Stimulated activated CD4-positive, alpha-beta T cell treated with anti-CD3 and anti-CD28 coated beads, Interleukin-2, amount 100 ng/mL, for 4 hours (primary cell): ENCODE measurements around the gene CFP.
"Not testable (repeated sequence)": the region's sequence is repeated elsewhere in the genome, so short reads cannot be mapped to it uniquely, and the experiment has no call there.

ENCODE experiments used
- DNase-seq: peaks from one replicate; pipeline ENCODE4 v3.0.0-alpha.2; 2020; ENCODE audit warnings: low read depth

CFP gene

DNA sequence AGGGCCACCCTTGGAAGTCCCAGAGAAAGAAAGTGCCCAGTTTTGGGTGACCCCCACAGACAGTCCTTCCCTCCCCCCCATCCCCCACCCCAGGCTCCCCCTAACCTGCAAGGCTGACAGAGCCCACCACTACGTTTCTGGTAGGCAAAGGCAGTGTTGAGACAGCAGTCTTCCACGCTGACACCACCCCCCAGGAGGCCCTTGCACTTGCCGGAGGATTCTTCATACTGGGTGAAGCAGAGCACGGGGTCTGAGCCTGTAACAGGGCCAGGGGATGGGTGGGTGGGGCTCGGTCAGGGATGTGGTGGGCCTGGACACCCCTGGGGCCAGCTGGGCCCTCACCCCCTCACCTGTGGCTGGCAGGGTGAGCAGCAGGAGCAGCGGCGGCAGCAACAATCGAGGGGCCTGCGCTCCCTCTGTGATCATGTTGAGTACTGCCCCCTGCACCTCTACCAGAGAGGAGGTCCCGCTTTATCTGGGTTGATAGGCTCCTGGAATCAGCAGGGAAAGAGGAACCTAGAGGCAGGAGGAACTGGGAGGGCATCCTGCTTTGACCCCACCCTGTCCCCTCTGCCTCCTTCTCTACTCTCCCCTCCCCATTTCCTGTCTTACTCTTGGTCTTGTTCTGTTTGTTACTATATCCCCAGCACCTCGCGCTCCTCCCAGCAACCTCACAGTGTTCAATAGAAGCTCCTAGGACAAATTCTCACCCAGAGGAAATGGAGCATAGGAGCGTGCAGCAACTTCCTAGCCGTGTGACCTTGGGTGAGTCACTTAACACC, at the start of gene CFP:
Gene CFP, minus strand, starts transcription at position 512 of the 782 bp plus-strand sequence. Its CDS starts 86 bp downstream, at position 426.
- DNase-seq: no peak

DNA sequence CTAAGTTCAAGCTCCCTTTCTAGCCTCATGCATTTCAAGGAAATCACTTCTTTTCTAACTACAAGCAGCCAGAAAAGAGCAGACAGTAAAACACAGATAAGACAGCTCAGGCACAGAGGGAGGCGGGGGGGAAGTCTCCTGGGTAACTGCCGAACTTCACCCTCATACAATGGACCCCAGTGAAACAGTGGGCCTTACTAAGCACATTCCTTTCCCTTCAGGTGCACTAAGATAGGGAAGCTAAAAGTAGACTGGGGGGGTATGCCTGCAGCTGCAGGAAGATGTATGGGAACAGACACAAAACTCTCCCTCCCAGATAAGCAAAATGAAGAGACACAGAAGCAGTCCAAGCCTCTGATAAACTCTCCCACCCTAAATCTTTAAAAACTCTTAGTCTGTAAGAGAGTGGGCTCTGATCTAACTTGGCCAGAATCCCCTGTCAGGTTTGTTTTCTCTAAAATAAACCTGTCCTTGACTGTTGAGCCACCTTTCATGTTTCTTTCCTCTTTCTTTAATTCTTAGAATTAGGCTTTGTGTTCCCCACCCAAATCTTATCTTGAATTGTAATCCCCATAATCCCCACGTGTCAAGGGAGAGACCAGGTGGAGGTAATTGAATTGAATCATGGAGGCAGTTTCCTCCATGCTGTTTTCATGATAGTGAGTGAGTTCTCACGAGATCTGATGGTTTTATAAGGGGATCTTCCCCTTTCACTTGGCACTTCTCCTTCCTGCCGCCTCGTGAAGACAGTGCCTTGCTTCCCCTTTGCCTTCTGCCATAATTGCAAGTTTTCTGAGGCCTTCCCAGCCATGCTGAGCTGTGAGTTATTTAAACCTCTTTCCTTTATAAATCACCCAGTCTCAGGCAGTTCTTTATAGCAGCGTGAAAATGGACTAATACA, 46.5 kb upstream of the CFP start:
- DNase-seq: not testable (repeated sequence)

DNA sequence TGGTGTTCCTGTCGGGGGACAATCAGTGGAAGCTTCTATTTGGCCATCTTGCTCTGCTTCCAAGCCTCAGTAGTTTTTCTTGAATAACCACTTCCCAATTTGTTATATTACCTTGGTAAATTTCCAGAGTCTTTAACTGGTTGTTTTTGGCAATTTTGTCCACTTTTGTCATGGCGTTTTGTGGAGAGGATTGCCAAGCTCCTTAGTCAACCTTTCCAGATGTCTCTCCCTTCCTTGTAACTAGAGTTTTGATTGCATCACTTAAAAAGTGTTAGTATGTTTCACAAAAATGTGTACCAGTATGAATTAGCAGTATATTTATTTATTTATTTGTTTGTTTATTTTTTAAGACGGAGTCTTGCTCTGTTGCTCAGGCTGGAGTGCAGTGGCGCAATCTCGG, 45.0 kb upstream of the CFP start:
- no peak for DNase-seq

DNA sequence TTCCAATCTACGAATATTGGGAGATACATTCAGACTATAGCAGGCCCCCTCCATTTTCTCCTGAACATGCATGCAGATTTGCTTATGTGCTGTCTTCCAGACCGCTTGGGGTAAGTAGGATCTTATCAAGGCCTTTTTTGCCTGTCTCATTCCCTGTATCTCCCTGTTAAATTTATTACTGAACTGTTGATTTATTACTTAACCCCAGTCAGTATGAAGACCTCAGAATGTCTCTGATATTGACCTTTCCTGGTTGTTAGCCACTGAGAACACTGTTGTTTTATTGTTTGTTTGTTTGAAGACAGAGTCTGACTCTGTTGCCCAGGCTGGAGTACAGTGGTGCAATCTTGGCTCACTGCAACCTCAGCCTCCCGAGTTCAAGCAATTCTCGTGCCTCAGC, 36.1 kb upstream of the CFP start:
- DNase-seq: not testable (repeated sequence)

DNA sequence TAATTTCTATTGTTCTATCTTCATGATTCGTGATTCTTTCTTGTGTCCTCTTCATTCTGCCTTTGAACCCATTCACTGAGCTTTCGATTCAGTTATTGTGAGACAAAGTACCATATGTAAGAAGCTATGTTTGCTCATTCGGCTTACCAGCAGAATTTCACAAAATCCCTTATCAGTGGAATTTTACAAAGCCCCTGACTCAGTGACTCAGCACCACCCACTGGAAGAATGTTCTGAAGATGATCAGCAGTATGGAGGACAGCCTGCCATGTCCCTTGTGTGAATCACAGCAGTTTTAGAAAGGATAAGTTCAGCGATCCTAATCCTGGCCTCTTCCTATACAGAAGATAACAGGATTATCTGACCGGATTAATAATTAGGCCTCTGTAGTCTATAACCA, 35.0 kb upstream of the CFP start:
- no peak for DNase-seq

DNA sequence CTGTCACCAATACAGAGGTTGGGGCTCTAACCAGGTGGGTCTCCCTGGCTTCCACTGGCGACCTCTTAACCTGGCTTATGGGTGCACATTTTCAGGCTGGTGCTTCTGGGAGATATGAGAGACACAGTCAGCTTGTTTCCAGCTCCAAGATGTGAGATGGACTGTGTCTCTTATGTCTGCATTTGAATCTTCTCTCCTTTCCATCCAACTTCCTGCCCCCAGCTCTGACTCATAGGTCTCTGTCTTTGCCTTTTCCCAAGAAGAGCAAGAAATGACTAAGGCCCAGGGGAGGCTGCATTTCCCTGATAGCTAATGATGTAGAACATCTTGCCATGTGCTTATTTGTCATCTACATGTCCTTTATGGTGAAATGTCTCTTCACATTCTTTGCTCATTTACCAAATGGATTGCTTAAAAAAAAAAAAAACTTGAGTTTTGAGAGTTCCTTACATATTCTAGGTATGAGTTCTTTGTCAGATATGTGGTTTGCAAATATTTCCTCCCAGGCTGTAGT, 32.5 kb upstream of the CFP start:
- DNase-seq: peak; percentile 24

DNA sequence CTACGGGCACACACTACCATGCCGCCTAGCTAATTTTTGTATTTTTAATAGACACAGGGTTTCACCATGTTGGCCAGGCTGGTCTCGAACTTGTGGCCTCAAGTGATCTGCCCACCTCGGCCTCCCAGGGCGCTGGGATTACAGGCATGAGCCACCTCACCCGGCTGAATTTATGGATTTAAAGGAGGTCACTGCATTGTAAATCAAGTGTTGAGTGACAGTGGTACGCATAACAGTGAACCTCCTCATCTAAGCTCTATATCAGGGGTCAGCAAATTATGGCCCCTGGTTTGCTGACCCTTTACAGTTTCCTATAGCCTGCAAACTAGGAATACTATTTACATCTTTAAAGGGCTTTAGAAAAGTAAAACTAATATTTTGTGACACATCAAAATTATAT, 31.8 kb upstream of the CFP start:
- no peak for DNase-seq

DNA sequence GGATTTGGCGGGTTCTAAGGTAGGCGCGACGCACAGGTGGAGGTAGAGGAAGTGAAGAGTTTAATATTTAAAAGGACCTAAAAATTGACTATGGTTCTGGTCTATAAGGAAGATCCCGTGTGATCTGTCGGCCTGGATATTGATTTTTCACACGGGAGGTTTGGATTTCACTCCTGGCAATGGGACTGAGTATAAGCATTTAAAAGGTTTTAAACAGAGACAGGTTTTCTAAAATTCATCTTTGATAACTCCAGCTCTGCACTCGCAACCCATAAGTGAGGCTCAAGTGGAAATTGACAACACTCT, 29.6 kb upstream of the CFP start:
- no peak for DNase-seq

DNA sequence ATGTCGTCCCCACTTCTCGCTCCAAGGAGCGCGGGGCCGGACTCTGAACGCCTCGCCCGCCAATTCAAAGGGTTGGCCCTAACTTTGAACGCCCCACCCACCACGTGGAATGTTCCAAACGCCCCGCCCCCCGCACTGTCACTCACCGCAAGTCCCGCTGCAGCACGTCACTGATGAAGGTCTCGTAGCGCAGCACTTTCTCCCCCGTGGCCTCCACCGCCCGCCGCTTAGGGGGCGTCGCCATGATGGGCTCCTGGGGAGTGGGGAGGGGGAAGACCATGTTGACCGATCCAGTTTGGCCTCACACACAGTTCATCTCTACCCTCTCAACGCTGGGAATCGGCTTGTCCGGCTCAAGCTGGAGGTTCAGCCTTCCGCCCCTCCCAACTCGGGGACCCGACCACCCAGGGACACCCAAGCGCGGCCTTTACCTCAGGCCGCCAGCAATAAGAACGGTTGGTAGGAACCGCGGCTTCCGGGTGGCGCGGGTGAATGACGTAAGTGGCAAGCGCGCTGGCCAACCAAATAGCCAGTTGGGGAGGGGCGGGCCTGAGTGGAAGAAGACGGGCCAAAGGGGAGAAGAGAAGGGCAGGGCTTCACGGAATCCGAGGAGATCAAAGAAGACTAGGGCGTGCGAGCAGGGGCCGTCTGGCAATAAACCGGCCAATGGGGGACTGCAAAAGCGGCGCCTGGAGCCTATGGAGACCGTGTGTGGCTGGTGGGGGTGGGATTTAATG, 29.1 kb upstream of the CFP start, which contains the start of gene UXT:
Gene UXT, minus strand, starts transcription at position 497 of the 737 bp plus-strand sequence. Its CDS starts 253 bp downstream, at position 244.
- peak; percentile 84 for DNase-seq

DNA sequence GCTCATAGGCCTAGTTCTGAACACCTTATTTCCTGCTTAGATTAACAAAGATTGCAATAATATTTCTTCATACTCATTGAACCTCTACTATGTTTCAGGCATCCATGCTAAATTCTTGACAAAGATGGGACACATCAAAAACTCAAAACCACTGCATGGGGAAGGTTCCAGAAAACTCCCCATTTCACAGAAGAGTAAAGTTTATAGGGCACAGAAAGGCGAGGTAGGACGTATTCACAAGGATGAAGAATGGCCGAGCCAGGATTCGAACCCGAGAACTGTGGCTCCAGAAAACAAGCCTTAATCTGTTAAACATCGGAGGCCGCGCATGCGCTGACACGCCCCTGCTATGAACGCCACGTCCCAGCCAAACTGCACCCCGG, 28.6 kb upstream of the CFP start:
- DNase-seq: no peak

DNA sequence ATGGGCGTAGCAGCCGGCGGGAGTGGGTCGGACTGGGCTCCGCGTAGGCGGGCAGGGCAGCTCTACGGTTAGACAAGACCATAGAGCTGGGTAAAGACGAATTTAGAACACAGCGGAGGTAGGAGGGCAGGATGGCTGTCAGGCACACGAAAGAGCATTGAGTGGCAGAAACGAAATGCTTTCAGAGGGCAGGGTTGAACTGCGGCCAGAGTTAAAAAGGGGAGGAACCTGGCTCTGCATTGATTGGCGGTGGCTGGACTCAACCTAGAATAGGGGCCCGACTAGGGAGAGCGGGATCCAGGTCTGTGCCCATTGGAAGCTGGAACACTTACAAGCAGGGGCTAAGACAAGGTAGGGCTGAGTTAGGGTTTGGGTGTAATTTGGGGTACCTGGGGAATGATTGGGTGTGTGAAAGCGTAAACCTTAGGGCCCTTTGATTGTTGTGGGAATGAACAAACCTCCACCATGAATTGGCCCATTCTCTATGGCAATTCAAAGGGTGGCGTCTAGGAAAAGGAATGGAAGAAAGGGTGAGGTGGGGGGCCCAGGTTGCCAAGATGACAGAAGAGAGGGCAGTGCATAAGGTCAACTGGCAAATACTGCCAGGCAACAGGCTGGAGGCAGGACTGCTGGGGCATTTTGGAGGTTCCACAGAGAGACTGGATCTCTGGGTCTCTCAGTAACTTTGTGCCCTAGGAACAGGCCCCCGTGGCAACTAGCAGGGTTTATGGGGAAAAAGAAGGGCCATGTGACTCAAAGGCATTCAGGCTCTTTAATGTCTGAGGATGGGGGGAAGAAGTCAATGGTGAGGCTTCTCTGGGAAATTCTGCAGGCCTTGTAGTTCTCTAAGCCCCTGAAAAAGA, 21.5 kb upstream of the CFP start:
- no peak for DNase-seq

DNA sequence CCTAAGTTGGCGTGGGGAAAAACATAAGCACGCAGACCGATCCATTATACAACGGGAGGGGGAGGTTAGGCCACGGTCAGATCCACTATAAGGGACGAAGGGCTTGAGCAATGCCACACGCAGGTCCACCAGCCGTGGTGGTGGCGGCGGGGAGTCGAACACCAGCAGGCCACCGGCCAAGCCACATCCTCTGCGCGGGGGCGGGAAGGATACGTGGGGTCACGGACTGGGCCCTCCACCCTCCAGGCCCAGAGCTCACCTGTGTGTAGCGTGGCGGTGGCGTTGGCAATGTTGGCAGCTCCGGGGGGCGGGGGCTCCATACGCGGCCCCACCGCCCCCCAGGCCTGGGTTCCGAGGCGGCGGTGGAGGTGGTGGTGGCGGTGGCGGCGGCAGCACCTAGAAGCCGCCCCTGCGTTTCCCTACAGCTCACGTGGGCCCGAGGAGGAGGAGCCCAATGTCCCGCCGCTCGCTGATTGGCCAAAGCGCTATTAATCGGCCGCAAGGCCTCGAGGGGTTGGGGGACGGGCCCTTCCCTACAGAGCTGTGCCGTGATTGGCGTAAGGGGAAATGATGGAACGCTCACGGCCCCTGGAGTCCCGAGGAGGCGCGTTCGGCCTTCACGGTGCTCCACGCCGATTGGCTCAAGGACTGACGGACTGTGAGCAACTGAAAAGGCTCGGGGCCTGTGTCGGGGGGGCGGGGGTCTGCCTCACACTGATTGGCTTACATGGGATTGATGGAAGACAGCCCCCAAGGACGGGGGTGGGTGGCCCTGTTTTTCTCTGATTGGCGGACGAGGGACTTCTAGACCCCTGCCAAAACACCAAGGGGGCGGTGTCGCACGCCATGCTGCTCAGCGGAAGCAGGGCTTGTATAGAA, 20.7 kb upstream of the CFP start, which contains the start of gene ELK1:
Gene ELK1, minus strand, starts transcription at position 400 of the 879 bp plus-strand sequence. CDS start 9,122 bp downstream, outside the sequence.
- peak; percentile 82 for DNase-seq

DNA sequence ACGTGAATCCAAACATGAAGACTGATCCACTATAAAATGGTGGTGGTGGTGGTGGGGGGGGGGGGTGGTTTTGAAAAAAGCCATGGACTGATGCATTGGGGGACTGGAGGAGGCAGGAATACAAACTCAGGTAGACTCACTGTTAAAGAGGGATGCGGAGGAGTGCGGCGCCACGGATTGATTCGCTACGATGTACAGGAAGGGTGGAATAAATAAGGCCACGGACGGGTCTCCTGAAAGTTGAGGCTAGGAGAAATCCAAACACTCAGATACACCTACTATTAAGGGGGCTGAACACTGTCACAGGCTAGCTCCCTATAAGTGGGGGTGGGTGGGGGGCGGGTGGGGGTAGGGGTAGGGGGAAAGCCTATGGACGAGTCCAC, 20.0 kb upstream of the CFP start:
- DNase-seq: no peak

DNA sequence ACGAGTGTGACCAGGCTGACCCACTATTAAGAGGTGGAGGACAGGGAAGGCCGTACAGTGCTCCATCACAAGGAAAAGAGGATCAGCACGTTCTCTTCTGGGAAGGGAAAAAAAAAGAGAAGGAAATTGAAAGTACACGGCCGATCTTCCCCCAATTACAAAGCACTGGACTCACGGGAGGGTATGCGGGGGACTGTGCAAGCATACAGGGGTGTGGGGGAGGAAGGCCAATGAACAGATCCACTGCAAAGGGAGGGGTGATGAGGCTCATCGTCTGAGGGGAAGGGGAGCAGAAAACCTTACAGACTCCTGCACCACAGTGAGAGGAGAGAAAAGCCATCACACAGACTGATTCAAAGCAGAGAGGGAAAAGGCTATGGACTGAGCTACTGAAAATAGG, 19.5 kb upstream of the CFP start:
- no peak for DNase-seq

DNA sequence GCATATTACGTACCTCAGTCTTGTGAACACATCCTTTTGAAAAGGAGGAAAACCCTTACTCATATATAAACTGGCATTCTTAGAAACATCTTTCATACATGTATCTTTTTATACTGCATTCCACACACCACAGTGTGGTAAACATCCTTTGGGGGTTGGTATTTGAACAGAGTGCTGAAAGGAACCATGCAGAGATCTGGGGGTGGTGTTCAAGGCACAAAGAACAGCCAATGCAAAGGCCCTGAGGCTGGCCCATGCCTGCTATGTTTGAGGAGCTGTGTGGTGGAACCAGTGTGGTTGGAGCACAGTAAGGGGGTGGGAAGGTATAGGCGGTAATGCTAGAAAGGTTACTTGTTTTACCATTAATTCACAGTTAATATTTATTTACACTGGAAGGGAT, 18.6 kb upstream of the CFP start:
- no peak for DNase-seq

DNA sequence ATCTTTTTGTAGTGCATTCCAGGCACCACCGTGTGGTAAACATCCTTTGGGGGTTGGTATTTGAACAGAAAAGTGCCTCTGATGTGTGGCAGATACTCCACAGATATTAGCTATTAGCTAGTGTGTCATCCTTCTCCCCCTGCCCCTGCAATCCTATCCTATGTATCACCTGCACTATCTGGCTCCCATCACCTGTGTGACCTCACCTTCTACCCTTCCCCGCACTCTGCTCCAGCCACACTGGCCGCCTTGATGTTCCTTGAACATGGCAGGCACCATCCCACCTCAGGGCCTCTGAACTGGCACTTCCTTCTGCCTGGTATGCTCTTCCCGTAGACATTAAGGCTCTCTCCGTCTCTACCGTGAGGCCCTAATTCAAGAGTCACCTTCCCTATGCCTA, 16.9 kb upstream of the CFP start:
- DNase-seq: no peak

DNA sequence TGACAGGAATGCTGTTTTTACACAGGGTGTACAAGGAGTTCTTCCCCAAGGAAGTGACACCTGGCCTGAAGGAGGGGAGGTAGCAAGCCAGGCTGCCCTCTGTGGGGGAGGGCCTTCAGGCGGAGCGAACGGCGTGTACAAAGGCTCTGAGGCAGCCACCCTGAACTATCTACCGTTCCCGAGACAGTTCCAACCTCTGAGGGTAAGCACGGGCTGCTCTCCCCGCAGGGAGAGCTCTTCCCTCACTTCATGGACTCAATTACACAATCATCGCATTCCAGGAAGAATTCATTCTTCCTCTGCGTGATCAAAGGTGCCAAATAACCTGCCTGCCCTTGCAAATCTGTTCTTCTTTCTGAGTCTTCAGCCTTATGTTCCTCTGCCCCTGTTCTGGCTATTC, 15.8 kb upstream of the CFP start:
- DNase-seq: no peak

DNA sequence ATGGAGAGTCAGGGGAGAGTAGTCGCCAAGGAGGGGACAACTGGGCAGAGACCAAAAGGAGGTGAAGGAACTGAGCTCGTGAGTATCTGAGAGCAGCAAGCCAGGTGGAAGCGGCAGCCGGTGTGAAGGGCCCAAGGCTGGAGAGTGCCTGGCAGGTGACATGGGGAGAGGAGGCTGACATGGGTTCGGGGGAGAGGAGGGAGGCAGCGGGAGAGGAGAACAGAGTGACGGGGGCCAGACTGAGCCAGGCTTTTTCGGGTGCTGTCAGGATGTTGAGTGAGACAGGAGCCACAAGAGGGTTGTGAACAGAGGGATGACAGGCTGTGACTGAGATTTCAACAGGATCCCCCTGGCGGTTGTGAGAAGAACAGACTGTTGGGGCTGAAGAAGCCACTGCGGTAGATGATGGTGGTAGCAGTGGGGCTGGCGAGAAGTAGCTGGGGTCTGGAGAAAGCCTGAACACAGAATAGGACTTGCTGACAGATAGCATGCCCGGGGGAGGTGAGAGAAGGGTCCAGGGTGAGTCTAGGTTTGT, 14.9 kb upstream of the CFP start:
- no peak for DNase-seq

DNA sequence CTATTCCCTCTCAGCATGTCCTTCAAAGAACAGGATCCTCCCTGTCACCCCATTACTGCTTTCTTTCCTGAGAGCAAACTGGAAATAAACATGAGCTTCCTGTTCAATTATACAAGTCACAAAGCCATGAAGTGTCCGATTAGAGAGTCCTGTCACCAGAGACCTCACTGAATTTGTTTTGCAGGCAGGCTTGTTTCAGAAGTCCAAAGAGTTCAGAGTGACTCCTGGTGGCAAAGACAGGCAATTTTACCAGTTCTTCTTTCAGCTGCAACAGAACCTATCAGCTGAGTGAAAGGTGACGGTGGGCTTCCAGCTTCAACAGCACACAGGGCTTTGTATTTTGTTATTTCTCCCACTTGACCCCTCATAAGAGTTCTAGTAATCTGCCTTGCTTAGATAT, 14.2 kb upstream of the CFP start:
- no peak for DNase-seq

DNA sequence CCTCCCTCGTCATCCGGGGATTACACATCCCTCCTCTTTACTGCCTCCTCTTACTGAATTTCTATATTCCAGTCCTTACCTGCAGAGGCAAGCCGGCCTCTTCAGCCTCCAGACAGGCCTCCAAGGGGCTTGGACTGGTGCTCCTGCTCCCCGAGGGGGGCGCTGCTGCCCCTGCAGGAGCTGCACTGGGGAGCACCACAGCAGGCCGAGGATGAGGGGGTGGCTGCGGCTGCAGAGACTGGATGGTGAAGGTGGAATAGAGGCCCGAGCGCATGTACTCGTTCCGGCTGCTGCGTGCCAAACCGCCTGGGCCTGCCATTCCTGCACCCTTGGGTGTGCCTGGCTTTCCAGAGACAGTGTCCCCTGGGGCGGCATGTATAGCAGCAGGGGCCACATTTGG, 9.1 kb upstream of the CFP start:
- DNase-seq: no peak
